PC-9 (cell line): ENCODE results near the gene GPR12.

Experiments
- CTCF ChIP-seq: fragments of 200-600 bp; sonication (generic); conservative IDR thresholded peaks from 2 replicates; pipeline ENCODE4 v1.6.1; 2017; ENCODE audit warnings: mixed run types, antibody characterized with exemption, mild to moderate bottlenecking, moderate library complexity
- EZH2 ChIP-seq: fragments of 200-600 bp; sonication (generic); IDR thresholded peaks from 2 replicates; pipeline ENCODE4 v1.8.0; 2017; ENCODE audit warnings: antibody characterized with exemption, low read depth

- TF ChIP-seq CTCF (no peak), EZH2 (no peak)
Observed at GRCh38 chr13:26749285-26749684, 11.3 kb downstream of the GPR12 start.
